HepG2 (cell line): ENCODE measurements around the gene MEGF6. TPM values are rescaled to one million over a fixed set of nuclear protein-coding genes. Genes with fewer than 3 reads are reported as not detected.

Experiments
- AGO2 ChIP-seq: fragments of 200-400 bp; formaldehyde crosslinking; optimal IDR thresholded peaks from 2 replicates; pipeline ENCODE3; 2017; ENCODE audit warnings: mild to moderate bottlenecking, low read depth, low read length, moderate library complexity
- ATAD3A ChIP-seq: sonication (generic); formaldehyde crosslinking; IDR thresholded peaks from 2 replicates; pipeline ENCODE4 v1.4.0; 2020; ENCODE audit warnings: missing genetic modification reagents
- BRCA1 ChIP-seq: sonication (generic); formaldehyde crosslinking; IDR thresholded peaks from 2 replicates; pipeline ENCODE4 v1.4.0; 2020; ENCODE audit warnings: missing genetic modification reagents
- BRD4 ChIP-seq: sonication (generic); formaldehyde crosslinking; IDR thresholded peaks from 2 replicates; pipeline ENCODE4 v1.4.0; 2020; ENCODE audit warnings: missing genetic modification reagents
- CBX5 ChIP-seq: sonication (generic); formaldehyde crosslinking; IDR thresholded peaks from 2 replicates; pipeline ENCODE4 v1.4.0; 2020; ENCODE audit warnings: missing genetic modification reagents, borderline replicate concordance
- CEBPB ChIP-seq: IDR thresholded peaks from 2 replicates; pipeline ENCODE4 v1.6.1; 2011; ENCODE audit warnings: low read depth, low read length, improper control_type of control experiment, borderline replicate concordance
- CEBPG ChIP-seq: IDR thresholded peaks from 2 replicates; pipeline ENCODE4 v1.6.1; 2016
- HES4 ChIP-seq: sonication (generic); formaldehyde crosslinking; IDR thresholded peaks from 2 replicates; pipeline ENCODE4 v1.9.0; 2021; ENCODE audit warnings: mild to moderate bottlenecking, missing genetic modification reagents, borderline replicate concordance
- IKZF4 ChIP-seq: sonication (generic); formaldehyde crosslinking; IDR thresholded peaks from 2 replicates; pipeline ENCODE4 v1.5.1; 2020; ENCODE audit warnings: borderline replicate concordance, mild to moderate bottlenecking, low read depth, missing genetic modification reagents; ENCODE audit errors: not compliant biosample characterization
- JARID2 ChIP-seq: sonication (generic); formaldehyde crosslinking; IDR thresholded peaks from 2 replicates; pipeline ENCODE4 v1.8.1; 2023; ENCODE audit warnings: missing genetic modification reagents, inconsistent platforms; ENCODE audit not compliant: insufficient replicate concordance
- PAF1 ChIP-seq: IDR thresholded peaks from 2 replicates; pipeline ENCODE4 v1.6.1; 2016; ENCODE audit warnings: missing genetic modification reagents, missing compliant biosample characterization
- PCBP1 ChIP-seq: fragments of 200-400 bp; formaldehyde crosslinking; IDR thresholded peaks from 2 replicates; pipeline ENCODE4 v1.6.1; 2017; ENCODE audit warnings: mild to moderate bottlenecking, low read depth, low read length, borderline replicate concordance
- POLR2AphosphoS5 ChIP-seq: IDR thresholded peaks from 2 replicates; pipeline ENCODE4 v1.6.1; 2012; ENCODE audit warnings: low read depth, low read length
- RBAK ChIP-seq: sonication (generic); formaldehyde crosslinking; IDR thresholded peaks from 2 replicates; pipeline ENCODE4 v1.5.1; 2020; ENCODE audit warnings: mild to moderate bottlenecking, missing genetic modification reagents
- RXRA ChIP-seq: sonication (generic); formaldehyde crosslinking; IDR thresholded peaks from 2 replicates; pipeline ENCODE4 v1.5.1; 2020; ENCODE audit warnings: missing genetic modification reagents
- SNAPC5 ChIP-seq: sonication (generic); formaldehyde crosslinking; IDR thresholded peaks from 2 replicates; pipeline ENCODE4 v1.8.1; 2023; ENCODE audit warnings: mild to moderate bottlenecking, missing genetic modification reagents, borderline replicate concordance
- SOX5 ChIP-seq: IDR thresholded peaks from 2 replicates; pipeline ENCODE4 v1.6.1; 2016; ENCODE audit warnings: borderline replicate concordance
- TARDBP ChIP-seq: sonication (generic); formaldehyde crosslinking; IDR thresholded peaks from 2 replicates; pipeline ENCODE4 v1.8.0; 2022; ENCODE audit warnings: mild to moderate bottlenecking, missing genetic modification reagents
- THRA ChIP-seq: sonication (generic); formaldehyde crosslinking; IDR thresholded peaks from 2 replicates; pipeline ENCODE4 v1.4.0; 2020; ENCODE audit warnings: missing genetic modification reagents, borderline replicate concordance
- ZFP62 ChIP-seq: sonication (generic); formaldehyde crosslinking; IDR thresholded peaks from 2 replicates; pipeline ENCODE4 v1.4.0; 2020; ENCODE audit warnings: missing genetic modification reagents
- ZNF225 ChIP-seq: sonication (generic); formaldehyde crosslinking; IDR thresholded peaks from 2 replicates; pipeline ENCODE4 v1.4.0; 2020; ENCODE audit warnings: mild to moderate bottlenecking, missing genetic modification reagents
- ZNF230 ChIP-seq: sonication (generic); formaldehyde crosslinking; IDR thresholded peaks from 2 replicates; pipeline ENCODE4 v1.4.0; 2020; ENCODE audit warnings: mild to moderate bottlenecking, missing genetic modification reagents
- ZNF337 ChIP-seq: sonication (generic); formaldehyde crosslinking; IDR thresholded peaks from 2 replicates; pipeline ENCODE4 v1.5.1; 2020; ENCODE audit warnings: missing genetic modification reagents, low read depth, mild to moderate bottlenecking, borderline replicate concordance
- ZNF446 ChIP-seq: sonication (generic); formaldehyde crosslinking; IDR thresholded peaks from 2 replicates; pipeline ENCODE4 v1.5.0; 2020; ENCODE audit warnings: mild to moderate bottlenecking, missing genetic modification reagents
- ZNF460 ChIP-seq: sonication (generic); formaldehyde crosslinking; IDR thresholded peaks from 2 replicates; pipeline ENCODE4 v1.5.1; 2020; ENCODE audit warnings: missing genetic modification reagents, mild to moderate bottlenecking, borderline replicate concordance
- ZNF619 ChIP-seq: sonication (generic); formaldehyde crosslinking; IDR thresholded peaks from 2 replicates; pipeline ENCODE4 v1.4.0; 2020; ENCODE audit warnings: mild to moderate bottlenecking, missing genetic modification reagents
- ZNF737 ChIP-seq: sonication (generic); formaldehyde crosslinking; IDR thresholded peaks from 2 replicates; pipeline ENCODE4 v1.5.0; 2020; ENCODE audit warnings: missing genetic modification reagents, mild to moderate bottlenecking, borderline replicate concordance
- ZNF770 ChIP-seq: sonication (generic); formaldehyde crosslinking; IDR thresholded peaks from 2 replicates; pipeline ENCODE4 v1.5.0; 2020; ENCODE audit warnings: mild to moderate bottlenecking, missing genetic modification reagents
- ZNF839 ChIP-seq: sonication (generic); formaldehyde crosslinking; IDR thresholded peaks from 2 replicates; pipeline ENCODE4 v1.4.0; 2020; ENCODE audit warnings: missing genetic modification reagents, mild to moderate bottlenecking, borderline replicate concordance
- ZSCAN20 ChIP-seq: sonication (generic); formaldehyde crosslinking; IDR thresholded peaks from 2 replicates; pipeline ENCODE4 v1.4.0; 2020; ENCODE audit warnings: missing genetic modification reagents, mild to moderate bottlenecking, borderline replicate concordance
- polyA plus RNA-seq, 8 experiments: library from polyadenylated mRNA; depleted of rRNA in 3 of 8; stranded (reverse) in 7 of 8; unstranded in 1 of 8; fragments of >200 nt; fragmentation: Illumina TruSeq in 4 of 8; extraction: Trizol in 4 of 8; gene quantifications; 2 replicates each; pipeline versions ENCODE4 v1.2.1 to v1.2.3, GENCODE V29; 2011 to 2016; ENCODE audit warnings: low read depth in 4 of 8, missing spikeins in 1 of 8, mixed read lengths in 1 of 8; ENCODE audit not compliant: insufficient read depth in 1 of 8
- total RNA-seq, 5 experiments: library from RNA; depleted of rRNA; stranded (reverse); fragments of >200 nt; fragmentation: Illumina TruSeq; extraction: Trizol; gene quantifications; 2 replicates each; pipeline ENCODE4 v1.2.3, GENCODE V29; 2016; ENCODE audit warnings: low read depth in 1 of 5

Gene MEGF6
- total and polyA plus RNA-seq, 2 of the 13 experiments (the other 11 are each of a cell fraction or from before 2014, with no cell fraction given): 1.9 TPM

- TF ChIP-seq SNAPC5 (CRISPR knock-in tag) (no peak), THRA (CRISPR knock-in tag) (peak; percentile 77; the same call in 1 of the 2 replicates), SOX5 (CRISPR knock-in tag) (no peak), ZFP62 (CRISPR knock-in tag) (no peak), ZNF619 (CRISPR knock-in tag) (no peak), AGO2 (peak; percentile 85), ZNF460 (CRISPR knock-in tag) (no peak), ZNF839 (CRISPR knock-in tag) (no peak), ZNF737 (CRISPR knock-in tag) (no peak), ZSCAN20 (CRISPR knock-in tag) (no peak), RXRA (CRISPR knock-in tag) (peak; percentile 74), PAF1 (CRISPR knock-in tag) (no peak), RBAK (CRISPR knock-in tag) (no peak), ZNF225 (no peak), PCBP1 (no peak), IKZF4 (CRISPR knock-in tag) (no peak), CEBPG (CRISPR knock-in tag) (no peak), CBX5 (CRISPR knock-in tag) (no peak), ZNF770 (CRISPR knock-in tag) (peak; percentile 70), POLR2AphosphoS5 (peak; percentile 15), BRD4 (no peak), BRCA1 (CRISPR knock-in tag) (no peak), ZNF230 (no peak), TARDBP (CRISPR knock-in tag) (no peak), JARID2 (no peak), ATAD3A (CRISPR knock-in tag) (no peak), ZNF446 (CRISPR knock-in tag) (no peak), HES4 (CRISPR knock-in tag) (no peak), CEBPB (no peak), ZNF337 (CRISPR knock-in tag) (no peak)
Observed at GRCh38 chr1:3450983-3451382, 160.3 kb downstream of the MEGF6 start (continued).
